HepG2 (cell line): ENCODE data around the gene PTGIR. TPM values are rescaled to one million over a fixed set of nuclear protein-coding genes. Genes with fewer than 3 reads are reported as not detected.
A peak's percentile ranks its signal among the peaks of the same experiment; 100 is the strongest.

Experiments
- ADNP ChIP-seq: sonication (generic); formaldehyde crosslinking; IDR thresholded peaks from 2 replicates; pipeline ENCODE4 v1.4.0; 2020; ENCODE audit warnings: missing genetic modification reagents
- ASH2L ChIP-seq: fragments of 300-600, 200-600 bp; sonication (generic); IDR thresholded peaks from 2 replicates; pipeline ENCODE4 v1.7.0; 2017; ENCODE audit warnings: low read depth, mild to moderate bottlenecking, moderate library complexity, mixed read lengths, low read length; ENCODE audit not compliant: insufficient read length
- BCL6 ChIP-seq: IDR thresholded peaks from 2 replicates; pipeline ENCODE4 v1.6.1; 2016; ENCODE audit warnings: missing genetic modification reagents, missing compliant biosample characterization
- CHD2 ChIP-seq: IDR thresholded peaks from 2 replicates; pipeline ENCODE4 v1.6.1; 2011; ENCODE audit warnings: low read depth, low read length, improper control_type of control experiment
- FOSL2 ChIP-seq: sonication (generic); formaldehyde crosslinking; IDR thresholded peaks from 2 replicates; pipeline ENCODE4 v1.4.0; 2020; ENCODE audit warnings: missing genetic modification reagents
- FOXP1 ChIP-seq, 2 experiments: fragments of 450-650 bp in 1 of 2; IDR thresholded peaks; 2 replicates each; pipeline ENCODE4 v1.6.1; 2017 to 2018; ENCODE audit warnings: antibody characterized with exemption in 1 of 2
- HDAC6 ChIP-seq: fragments of 200-600 bp; sonication (generic); IDR thresholded peaks from 2 replicates; pipeline ENCODE4 v1.7.0; 2017; ENCODE audit warnings: mild to moderate bottlenecking, antibody characterized with exemption, low read length, low read depth
- HNF1A ChIP-seq, 2 experiments: sonication (generic) in 1 of 2; formaldehyde crosslinking in 1 of 2; IDR thresholded peaks; 2 replicates each; pipeline versions ENCODE4 v1.4.0 to v1.6.1; 2016 to 2020; ENCODE audit warnings: borderline replicate concordance in 1 of 2, low read depth in 1 of 2, mild to moderate bottlenecking in 1 of 2, missing genetic modification reagents in 1 of 2
- KDM6A ChIP-seq: IDR thresholded peaks from 2 replicates; pipeline ENCODE4 v1.6.1; 2016; ENCODE audit warnings: low read depth
- NFKBIZ ChIP-seq: IDR thresholded peaks from 2 replicates; pipeline ENCODE4 v1.6.1; 2018; ENCODE audit warnings: missing genetic modification reagents, missing compliant biosample characterization
- PHF20 ChIP-seq: sonication (generic); formaldehyde crosslinking; IDR thresholded peaks from 2 replicates; pipeline ENCODE4 v1.5.0; 2020; ENCODE audit warnings: mild to moderate bottlenecking, missing genetic modification reagents
- PHF5A ChIP-seq: IDR thresholded peaks from one replicate; pipeline ENCODE4 v1.6.1; 2018; ENCODE audit warnings: low read depth, missing genetic modification reagents; ENCODE audit not compliant: unreplicated experiment
- PTBP1 ChIP-seq: fragments of 200-400 bp; formaldehyde crosslinking; IDR thresholded peaks from 2 replicates; pipeline ENCODE4 v1.6.1; 2018; ENCODE audit warnings: low read length, low read depth; ENCODE audit not compliant: poor library complexity, severe bottlenecking
- TBL1XR1 ChIP-seq: fragments of 150-350 bp; IDR thresholded peaks from 2 replicates; pipeline ENCODE4 v1.6.1; 2014; ENCODE audit warnings: borderline replicate concordance, low read length; ENCODE audit not compliant: partially characterized antibody
- ZBTB21 ChIP-seq: sonication (generic); formaldehyde crosslinking; IDR thresholded peaks from 2 replicates; pipeline ENCODE4 v1.4.0; 2020; ENCODE audit warnings: missing genetic modification reagents
- ZBTB38 ChIP-seq: sonication (generic); formaldehyde crosslinking; IDR thresholded peaks from 2 replicates; pipeline ENCODE4 v1.5.1; 2020; ENCODE audit warnings: mild to moderate bottlenecking, missing genetic modification reagents
- ZBTB8A ChIP-seq: sonication (generic); formaldehyde crosslinking; IDR thresholded peaks from 2 replicates; pipeline ENCODE4 v1.4.0; 2020; ENCODE audit warnings: mild to moderate bottlenecking, low read depth, missing genetic modification reagents, borderline replicate concordance
- ZKSCAN1 ChIP-seq: fragments of 150-350 bp; IDR thresholded peaks from 2 replicates; pipeline ENCODE4 v1.6.1; 2014; ENCODE audit warnings: low read length
- ZNF597 ChIP-seq: sonication (generic); formaldehyde crosslinking; IDR thresholded peaks from 2 replicates; pipeline ENCODE4 v1.5.0; 2020; ENCODE audit warnings: missing genetic modification reagents
- ZNF772 ChIP-seq: sonication (generic); formaldehyde crosslinking; IDR thresholded peaks from 2 replicates; pipeline ENCODE4 v1.5.0; 2020; ENCODE audit warnings: mild to moderate bottlenecking, missing genetic modification reagents
- ZNF790 ChIP-seq: sonication (generic); formaldehyde crosslinking; IDR thresholded peaks from 2 replicates; pipeline ENCODE4 v1.8.0; 2022; ENCODE audit warnings: missing genetic modification reagents, mild to moderate bottlenecking, borderline replicate concordance
- ZSCAN30 ChIP-seq: sonication (generic); formaldehyde crosslinking; IDR thresholded peaks from 2 replicates; pipeline ENCODE4 v1.5.0; 2020; ENCODE audit warnings: mild to moderate bottlenecking, missing genetic modification reagents
- polyA plus RNA-seq, 8 experiments: library from polyadenylated mRNA; depleted of rRNA in 3 of 8; stranded (reverse) in 7 of 8; unstranded in 1 of 8; fragments of >200 nt; fragmentation: Illumina TruSeq in 4 of 8; extraction: Trizol in 4 of 8; gene quantifications; 2 replicates each; pipeline versions ENCODE4 v1.2.1 to v1.2.3, GENCODE V29; 2011 to 2016; ENCODE audit warnings: low read depth in 4 of 8, missing spikeins in 1 of 8, mixed read lengths in 1 of 8; ENCODE audit not compliant: insufficient read depth in 1 of 8
- total RNA-seq, 5 experiments: library from RNA; depleted of rRNA; stranded (reverse); fragments of >200 nt; fragmentation: Illumina TruSeq; extraction: Trizol; gene quantifications; 2 replicates each; pipeline ENCODE4 v1.2.3, GENCODE V29; 2016; ENCODE audit warnings: low read depth in 1 of 5

The PTGIR gene
- total and polyA plus RNA-seq, 2 of the 13 experiments (the other 11 are each of a cell fraction or from before 2014, with no cell fraction given), result not detected

GRCh38 chr19:46600384-46601317 is 24.2 kb downstream of the PTGIR start (continued):
- TF ChIP-seq ZNF597 (CRISPR knock-in tag), result no peak
- TF ChIP-seq ZNF790 (CRISPR knock-in tag), result peak; percentile 89; the same call in 1 of the 2 replicates
- no peak for TF ChIP-seq ZSCAN30 (CRISPR knock-in tag)
- TF ChIP-seq ZNF772 (CRISPR knock-in tag), result peak; percentile 80; the same call in 1 of the 2 replicates
- no peak for TF ChIP-seq ADNP (CRISPR knock-in tag)
- TF ChIP-seq ZKSCAN1, result peak; percentile 16; the same call in 1 of the 2 replicates
- TF ChIP-seq ZBTB21 (CRISPR knock-in tag), result no peak
- peak; percentile 28; the same call in 1 of the 2 replicates for TF ChIP-seq BCL6 (CRISPR knock-in tag)
- peak; percentile 31 for TF ChIP-seq PHF5A
- TF ChIP-seq ZBTB38 (CRISPR knock-in tag), result no peak
- peak; percentile 73; the same call in 1 of the 2 replicates for TF ChIP-seq ZBTB8A
- peak; percentile 17; the same call in 1 of the 2 replicates for TF ChIP-seq NFKBIZ (CRISPR knock-in tag)
- TF ChIP-seq PHF20 (CRISPR knock-in tag), result peak; percentile 78
- no peak for TF ChIP-seq HNF1A (IDR thresholded peaks at IDR 0.05; ENCODE audit: low read depth)
- peak; percentile 32; the same call in 1 of the 2 replicates for TF ChIP-seq HNF1A (CRISPR knock-in tag; IDR thresholded peaks at IDR 0.05; ENCODE audit: borderline replicate concordance)
- TF ChIP-seq TBL1XR1, result peak; percentile 24
- peak; percentile 73 for TF ChIP-seq FOSL2
- 0 out of 2 replicates have a peak, but pooled peaks have one; percentile 37 for TF ChIP-seq KDM6A (CRISPR knock-in tag)
- no peak for TF ChIP-seq PTBP1
- peak; percentile 89 for TF ChIP-seq CHD2
- TF ChIP-seq ASH2L, result peak; percentile 94
- no peak for TF ChIP-seq HDAC6
- no peak for TF ChIP-seq FOXP1 (IDR thresholded peaks at IDR 0.05)
- peak; percentile 50 for TF ChIP-seq FOXP1 (CRISPR knock-in tag; IDR thresholded peaks at IDR 0.05)
